Body of pancreas (tissue), 4 donors: Measurements from ENCODE around the gene ATP10A. TPM values are rescaled to one million over a fixed set of nuclear protein-coding genes. Genes with fewer than 3 reads are reported as not detected.
A peak's percentile ranks its signal among the peaks of the same experiment; 100 is the strongest.

Experiments used
- ATAC-seq: fragments of 150-250 bp; one replicate; pipeline ENCODE4 v1.9.1; 2016
- DNase-seq, 4 donors: peaks; one replicate each; pipeline ENCODE4 v3.0.0-alpha.2; 2019
- H3K27ac ChIP-seq, 4 donors: fragments of 200-600 bp; sonication (generic); 1 replicate in 3 of 4; 2 replicates in 1 of 4; pipeline versions ENCODE4 v1.5.1 to v1.6.1; 2016 to 2019; ENCODE audit warnings: mild to moderate bottlenecking in 1 of 4, mixed read lengths in 1 of 4, moderate library complexity in 1 of 4
- H3K27me3 ChIP-seq, 2 donors: fragments of 200-600 bp; sonication (generic); one replicate each; pipeline ENCODE4 v1.6.0; 2016; ENCODE audit warnings: mild to moderate bottlenecking in 1 of 2
- H3K36me3 ChIP-seq, 2 donors: fragments of 200-600 bp; sonication (generic); replicated peaks in 1 of 2; 2 replicates each; pipeline ENCODE4 v1.5.1; 2016; ENCODE audit warnings: low read depth in 2 of 2; ENCODE audit not compliant: insufficient read depth in 1 of 2
- H3K4me1 ChIP-seq: fragments of 200-600 bp; sonication (generic); one replicate; pipeline ENCODE4 v1.6.0; 2016
- H3K4me3 ChIP-seq, 2 donors: fragments of 200-600 bp; sonication (generic); 1 replicate in 1 of 2; 2 replicates in 1 of 2; pipeline ENCODE4 v1.5.1; 2016 to 2019
- H3K9me3 ChIP-seq, 3 donors: fragments of 200-600 bp; sonication (generic); 1 replicate in 2 of 3; 2 replicates in 1 of 3; pipeline ENCODE4 v1.5.1; 2016
- CTCF ChIP-seq, 7 experiments: fragments of 450-650 bp in 4 of 7; fragments of 200-600 bp in 3 of 7; sonication (generic) in 3 of 7; IDR thresholded peaks; one replicate each; pipeline ENCODE4 v1.5.1; 2016 to 2019; ENCODE audit warnings: antibody characterized with exemption in 7 of 7
- POLR2A ChIP-seq, 3 donors: fragments of 450-650 bp; IDR thresholded peaks; one replicate each; pipeline ENCODE4 v1.6.1; 2016; ENCODE audit warnings: antibody characterized with exemption in 3 of 3, mild to moderate bottlenecking in 2 of 3
- WGBS, 2 donors: methylation state at CpG; one replicate each; pipeline ENCODE4 v1.1.5; 2017; 5-methylcytosine and 5-hydroxymethylcytosine counted together
- intact Hi-C: fragments of 100-400 bp; cut with DNase I; formaldehyde crosslinking; loops from one replicate; pipeline ENCODE4 v1.15.1; 2023
- total RNA-seq, 2 donors: library from RNA; depleted of rRNA; stranded (reverse); fragments of >200 nt; gene quantifications; one replicate each; pipeline ENCODE4 v1.1.0, GENCODE V29; 2016

ATP10A gene
- total RNA-seq, 2 donors from 2014 or later, result 1.3 to 2.0 TPM

GRCh38 chr15:25673351-25673750, 189.8 kb downstream of the ATP10A start:
- no peak overlapping the region for H3K27ac ChIP-seq
- TF ChIP-seq POLR2A (IDR thresholded peaks at IDR 0.05) (no peak), CTCF (IDR thresholded peaks at IDR 0.05) (no peak)
- ATAC-seq, result no peak

GRCh38 chr15:25671132-25671531, 192.0 kb downstream of the ATP10A start:
- no peaks in the 10 kb centered on the region for H3K4me1 ChIP-seq
- no peak for TF ChIP-seq POLR2A (IDR thresholded peaks at IDR 0.05)
- no peak for TF ChIP-seq CTCF (IDR thresholded peaks at IDR 0.05)
- ATAC-seq, result no peak

More at GRCh38 chr15:25673351-25673750, 189.8 kb downstream of the ATP10A start:
- no peaks in the 10 kb centered on the region for H3K27me3 ChIP-seq
- no peaks in the 10 kb centered on the region for H3K36me3 ChIP-seq
- H3K9me3 ChIP-seq, result no peaks in the 10 kb centered on the region
- DNase-seq, result no peak
- H3K4me1 ChIP-seq, result no peaks in the 10 kb centered on the region
- intact Hi-C loops, result no loop called here
- H3K4me3 ChIP-seq, result no peak overlapping the region
- 74 to 77% methylated on average over 9 of the region's 9 CpGs for WGBS, 2 donors

GRCh38 chr15:25670621-25671020, 192.5 kb downstream of the ATP10A start:
- no peak for TF ChIP-seq CTCF (IDR thresholded peaks at IDR 0.05)
- no peak for TF ChIP-seq POLR2A (IDR thresholded peaks at IDR 0.05)
- 13% methylated on average over 6 of the region's 6 CpGs for WGBS, 2 donors
- H3K4me3 ChIP-seq, result no peak overlapping the region
- no peaks in the 10 kb centered on the region for H3K36me3 ChIP-seq
- H3K27ac ChIP-seq, result no peak overlapping the region
- DNase-seq (no peak), ATAC-seq (no peak)
- H3K9me3 ChIP-seq, result no peaks in the 10 kb centered on the region
- intact Hi-C loops, result no loop called here
- H3K4me1 ChIP-seq, result no peaks in the 10 kb centered on the region
- H3K27me3 ChIP-seq, result no peaks in the 10 kb centered on the region

More at GRCh38 chr15:25671132-25671531, 192.0 kb downstream of the ATP10A start:
- intact Hi-C loops, result no loop called here
- H3K4me3 ChIP-seq, result no peak overlapping the region
- H3K9me3 ChIP-seq, result no peaks in the 10 kb centered on the region
- no peak for DNase-seq
- H3K27me3 ChIP-seq, result no peaks in the 10 kb centered on the region
- H3K36me3 ChIP-seq, result no peaks in the 10 kb centered on the region
- H3K27ac ChIP-seq, result no peak overlapping the region
- 27 to 41% methylated on average over 2 to 6 of the region's 6 CpGs for WGBS, 2 donors

- Histone ChIP-seq H3K9me3 (no peaks in the 10 kb centered on the region), H3K4me3 (no peak overlapping the region), H3K4me1 (no peaks in the 10 kb centered on the region), H3K27me3 (no peaks in the 10 kb centered on the region), H3K27ac (no peak overlapping the region), H3K36me3 (no peaks in the 10 kb centered on the region)
- peak; percentile 21 for ATAC-seq
- intact Hi-C loops, result no loop called here
- DNase-seq, result peak in 2 of 4 donors; percentile 39 to 40
- WGBS, 2 donors, result 3 to 17% methylated on average over 4 to 15 of the region's 15 CpGs
- TF ChIP-seq CTCF (IDR thresholded peaks at IDR 0.05), result no peak
- no peak for TF ChIP-seq POLR2A (IDR thresholded peaks at IDR 0.05)
Observed at GRCh38 chr15:25670025-25670554, 193.0 kb downstream of the ATP10A start.

- TF ChIP-seq CTCF (IDR thresholded peaks at IDR 0.05) (no peak), POLR2A (IDR thresholded peaks at IDR 0.05) (no peak)
- no peaks in the 10 kb centered on the region for H3K4me1 ChIP-seq
- H3K36me3 ChIP-seq, result no peaks in the 10 kb centered on the region
- 46 to 74% methylated on average over 4 of the region's 4 CpGs for WGBS, 2 donors
- no peaks in the 10 kb centered on the region for H3K9me3 ChIP-seq
- no peak for ATAC-seq
- H3K4me3 ChIP-seq, result no peak overlapping the region
- no peak for DNase-seq
- H3K27me3 ChIP-seq, result no peaks in the 10 kb centered on the region
- no peak overlapping the region for H3K27ac ChIP-seq
- intact Hi-C loops, result no loop called here
Observed at GRCh38 chr15:25668901-25669300, 194.2 kb downstream of the ATP10A start.
